HG03108 (cell line): ENCODE results near the gene LIN54.
"Not testable (repeated sequence)": the region's sequence is repeated elsewhere in the genome, so short reads cannot be mapped to it uniquely, and the experiment has no call there.

Experiments
- ATAC-seq: cut with Tn5 transposase; IDR thresholded peaks from one replicate; pipeline ENCODE4 v1.9.1; 2021; ENCODE audit warnings: moderate library complexity; ENCODE audit not compliant: unreplicated experiment

The LIN54 gene

GRCh38 chr4:83010522-83011318 is at the start of gene LIN54:
Gene LIN54, minus strand, starts transcription at chr4:83010823. Its CDS starts 25,979 bp downstream, at chr4:82984844.
- ATAC-seq: peak; percentile 26

DNA sequence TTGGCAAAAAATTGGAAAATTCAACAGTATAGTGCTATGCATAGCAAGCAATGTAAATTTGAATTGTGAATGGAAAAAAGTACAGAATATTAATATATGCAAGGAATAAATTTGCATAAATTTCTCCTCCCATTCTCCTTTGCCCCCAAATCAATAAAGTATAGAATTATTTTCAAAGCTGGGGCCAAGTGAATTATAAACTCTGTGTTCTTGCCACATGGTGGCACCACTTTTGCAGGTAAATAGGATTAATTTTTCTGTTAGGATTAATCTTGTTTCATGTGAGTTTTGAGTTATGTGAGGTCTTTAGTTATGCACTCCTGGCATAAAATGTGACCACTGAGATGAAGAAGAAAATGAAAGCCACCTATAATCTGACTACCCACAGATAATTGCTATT is 44.3 kb upstream of the LIN54 start:
- no peak for ATAC-seq

GRCh38 chr4:83048781-83049180 is 38.2 kb upstream of the LIN54 start:
- not testable (repeated sequence) for ATAC-seq

GRCh38 chr4:83046693-83047473 is 36.3 kb upstream of the LIN54 start:
- no peak for ATAC-seq

DNA sequence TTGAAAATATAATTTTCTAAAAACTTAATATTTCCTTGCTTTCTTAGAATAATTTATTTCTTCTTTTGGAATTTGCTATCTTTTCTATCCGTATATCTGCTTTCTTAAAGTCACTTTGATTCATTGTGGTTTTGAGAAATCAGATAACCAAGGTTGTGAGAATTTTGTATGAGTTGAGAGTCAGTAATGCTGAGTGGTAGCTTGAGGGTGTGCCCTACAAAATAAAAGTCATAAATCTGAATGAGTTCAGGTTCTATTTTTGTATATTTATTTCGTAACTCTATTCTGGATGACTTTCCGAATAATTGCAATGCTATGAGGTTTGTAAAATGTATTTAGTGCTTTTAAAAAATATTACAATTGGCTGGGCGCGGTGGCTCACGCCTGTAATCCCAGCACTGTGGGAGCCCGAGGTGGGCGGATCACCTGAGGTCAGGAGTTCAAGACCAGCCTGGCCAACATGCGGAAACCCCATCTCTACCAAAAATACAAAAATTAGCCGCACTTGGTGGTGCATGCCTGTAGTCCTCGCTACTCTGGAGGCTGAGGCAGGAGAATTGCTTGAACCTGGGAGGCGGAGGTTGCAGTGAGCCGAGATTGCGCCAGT is 33.3 kb upstream of the LIN54 start:
- no peak for ATAC-seq

DNA sequence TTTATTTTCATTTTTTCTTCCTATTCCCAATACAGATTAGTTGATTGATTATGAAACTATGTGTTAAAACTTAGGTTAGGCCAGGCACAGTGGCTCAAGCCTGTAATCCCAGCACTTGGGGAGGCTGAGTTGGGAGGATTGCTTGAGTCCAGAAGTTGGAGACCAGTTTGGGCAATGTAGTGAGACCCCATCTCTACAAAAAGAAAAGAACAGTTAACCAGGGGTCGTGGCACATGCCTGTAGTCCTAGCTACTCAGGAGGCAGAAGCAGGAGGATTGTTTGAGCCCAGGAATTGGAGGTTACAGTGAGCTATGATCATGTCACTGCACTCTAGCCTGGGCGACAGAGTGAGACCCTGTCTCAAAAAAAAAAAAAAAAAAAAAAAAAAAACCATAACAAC is 32.5 kb upstream of the LIN54 start:
- not testable (repeated sequence) for ATAC-seq

DNA sequence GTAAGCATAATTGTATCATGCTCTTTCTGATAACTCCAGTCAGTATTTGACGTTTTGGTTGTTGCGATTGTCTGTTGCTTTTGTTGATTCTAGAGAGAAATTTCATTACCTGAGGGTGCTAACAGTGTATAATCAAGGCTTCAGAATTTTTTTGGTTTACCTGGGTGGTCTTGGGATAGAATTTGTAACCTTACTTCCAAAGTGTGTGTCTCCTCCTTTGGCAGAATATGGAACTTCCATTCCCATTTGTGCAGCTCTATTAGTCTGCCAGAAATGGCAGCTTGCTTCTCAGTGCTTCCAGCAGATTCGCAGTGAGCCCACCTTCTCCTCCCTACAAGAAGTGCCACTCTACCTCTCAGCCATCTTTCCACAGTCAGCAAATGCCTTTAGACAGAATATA is 29.6 kb upstream of the LIN54 start:
- ATAC-seq: no peak

GRCh38 chr4:83036991-83037665 is 26.5 kb upstream of the LIN54 start:
- ATAC-seq: no peak

DNA sequence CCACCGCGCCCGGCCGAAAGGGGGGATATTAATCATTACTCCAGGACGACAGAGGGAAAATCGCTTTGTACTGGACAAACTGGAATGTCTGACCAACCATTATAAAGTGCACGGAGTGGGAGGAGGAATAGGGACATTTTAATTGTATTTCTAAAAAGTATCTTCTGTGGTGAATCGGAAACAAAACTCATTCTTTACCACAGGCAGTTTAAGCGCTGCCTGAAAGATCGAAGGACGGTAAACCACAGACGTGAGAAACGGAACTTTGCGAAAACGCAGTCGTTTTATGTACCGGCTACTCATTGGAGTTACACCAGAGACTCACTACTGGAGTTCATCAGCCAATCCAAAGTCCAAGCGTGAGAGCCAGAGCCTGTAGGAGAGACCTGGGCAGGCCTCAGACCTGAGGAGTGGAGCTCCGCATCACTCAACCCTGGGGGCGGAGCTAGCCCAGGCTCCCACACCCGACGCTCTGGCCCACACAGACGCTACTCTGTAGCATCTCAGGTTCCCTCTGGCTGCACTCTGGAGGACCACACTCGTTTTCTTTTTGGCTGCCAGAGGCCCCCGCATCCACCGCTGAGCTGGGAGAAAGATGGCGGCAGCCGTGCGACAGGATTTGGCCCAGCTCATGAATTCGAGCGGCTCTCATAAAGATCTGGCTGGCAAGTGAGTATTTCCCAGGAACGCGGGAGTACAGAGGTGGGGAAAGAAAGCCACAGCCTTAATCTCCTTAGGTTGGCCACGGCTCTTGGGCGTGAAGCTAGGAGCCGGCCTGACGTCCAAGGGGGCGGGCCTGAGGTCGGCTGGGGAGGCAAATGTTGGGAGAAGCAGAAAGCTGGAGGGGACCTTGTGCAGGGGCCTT is 24.2 kb upstream of the LIN54 start, which contains the start of gene COPS4:
Gene COPS4 (plus strand): TSS at position 554 of the 865 bp plus-strand sequence. CDS start 42 bp downstream, at position 596.
- ATAC-seq: peak; percentile 99

- no peak for ATAC-seq
These were observed 19.1 kb upstream of the LIN54 start for GRCh38 chr4:83029688-83030087.

DNA sequence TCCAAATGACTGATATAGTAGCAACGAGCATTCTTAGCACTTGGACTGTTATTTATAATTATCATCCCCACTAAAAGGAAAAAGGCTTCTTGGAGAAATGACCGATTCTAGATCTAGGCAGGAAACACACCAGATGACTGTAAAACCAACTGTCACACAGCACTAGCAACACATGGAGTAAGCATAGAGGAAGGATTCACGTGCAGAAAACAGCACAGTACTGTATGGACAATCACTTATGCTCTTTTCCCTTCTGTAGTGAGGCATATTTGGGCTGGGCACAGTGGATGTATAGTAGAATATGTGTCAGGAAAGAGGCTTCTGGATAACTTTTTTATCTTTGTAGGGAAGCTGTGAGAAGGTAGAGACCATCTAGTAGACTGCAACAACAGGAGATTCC is 18.4 kb upstream of the LIN54 start:
- no peak for ATAC-seq

DNA sequence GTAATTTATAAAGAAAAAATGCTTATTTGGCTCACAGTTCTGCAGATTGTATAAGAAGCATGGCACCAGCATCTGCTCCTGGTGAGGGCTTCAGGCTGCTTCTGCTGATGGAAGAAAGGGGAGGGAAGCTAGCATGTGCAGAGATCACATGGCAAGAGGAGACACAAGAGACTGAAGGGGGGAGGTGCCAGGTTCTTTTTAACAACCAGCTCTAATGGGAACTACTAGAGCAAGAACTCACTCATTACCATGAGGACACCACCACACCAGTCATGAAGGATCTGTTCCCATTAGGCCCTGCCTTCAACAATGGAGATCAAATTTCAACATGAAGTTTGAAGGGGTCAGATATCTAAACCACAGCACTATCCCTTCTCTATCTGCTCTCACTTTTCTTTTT is 14.9 kb upstream of the LIN54 start:
- no peak for ATAC-seq

- ATAC-seq: no peak
These were observed 13.6 kb upstream of the LIN54 start for GRCh38 chr4:83024233-83024632.

DNA sequence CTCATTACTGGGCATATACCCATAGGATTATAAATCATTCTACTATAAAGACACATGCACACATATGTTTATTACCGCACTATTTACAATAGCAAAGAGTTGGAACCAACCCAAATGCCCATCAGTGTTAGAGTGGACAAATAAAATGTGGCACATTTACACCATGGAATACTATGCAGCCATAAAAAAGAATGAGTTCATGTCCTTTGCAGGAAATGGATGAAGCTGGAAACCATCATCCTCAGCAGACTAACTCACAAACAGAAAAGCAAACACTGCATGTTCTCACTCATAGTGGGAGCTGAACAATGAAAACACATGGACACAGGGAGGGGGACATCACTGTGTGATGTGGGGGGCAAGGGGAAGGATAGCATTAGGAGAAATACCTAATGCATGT is 13.0 kb upstream of the LIN54 start:
- ATAC-seq: not testable (repeated sequence)

- ATAC-seq: no peak
These were observed 12.3 kb upstream of the LIN54 start for GRCh38 chr4:83022724-83023450.

DNA sequence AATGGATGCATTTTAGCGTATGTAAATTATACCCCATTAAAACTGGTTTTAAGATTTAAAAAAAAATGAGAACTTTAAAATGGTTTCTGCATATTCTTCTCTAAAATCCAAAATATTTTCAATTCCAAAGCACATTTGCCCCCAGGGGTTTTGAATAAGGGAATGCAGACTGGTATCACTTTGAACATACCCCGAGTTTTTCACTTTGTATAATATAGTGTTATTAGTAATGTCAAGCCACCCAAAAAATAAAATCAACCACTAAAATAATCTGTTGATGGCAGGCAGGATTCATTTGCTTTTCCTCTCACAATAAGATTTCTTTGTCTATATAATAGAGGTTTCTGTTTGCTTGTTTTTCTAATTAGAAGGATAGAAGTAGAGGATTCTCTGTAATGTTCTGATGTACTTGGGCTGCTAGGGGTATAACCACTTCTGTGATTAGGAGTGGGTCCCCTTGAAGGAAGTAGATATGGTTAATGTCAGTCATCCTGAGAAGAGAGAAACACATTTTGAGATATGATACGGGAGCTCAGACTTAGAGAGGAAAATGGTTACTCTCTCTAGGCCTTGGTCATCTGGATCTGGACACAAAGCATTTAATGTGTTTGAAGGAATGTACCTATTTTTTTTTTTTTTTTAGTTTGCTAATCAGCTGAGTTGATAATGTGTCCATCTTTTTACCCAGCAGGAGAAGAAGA is 9.3 kb upstream of the LIN54 start:
- ATAC-seq: no peak

DNA sequence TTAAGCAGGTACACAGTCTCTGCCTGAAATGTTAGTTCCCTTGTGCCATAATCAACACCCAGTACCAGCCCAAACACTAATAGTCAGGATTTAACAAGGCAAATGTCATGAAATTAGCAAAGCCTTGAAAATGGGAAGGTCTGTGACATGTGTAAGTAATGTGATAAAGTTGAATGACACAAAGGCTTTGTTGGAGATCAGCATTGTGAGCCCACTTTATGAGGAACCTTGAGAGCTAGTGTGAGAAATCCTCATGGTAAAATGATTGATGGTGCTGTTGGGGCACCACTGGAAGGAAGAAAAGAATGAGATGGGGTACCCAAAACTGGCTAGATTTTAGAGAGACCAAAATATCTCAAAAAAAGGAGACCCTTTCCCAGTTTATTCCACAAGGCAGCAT is 3.3 kb upstream of the LIN54 start:
- ATAC-seq: no peak

- no peak for ATAC-seq
These were observed 2.8 kb upstream of the LIN54 start for GRCh38 chr4:83013420-83013867.
